Small intestine (tissue), 7 donors: Measurements from ENCODE around the gene RAB4B. TPM values are rescaled to one million over a fixed set of nuclear protein-coding genes. Genes with fewer than 3 reads are reported as not detected.
"Not testable (repeated sequence)": the region's sequence is repeated elsewhere in the genome, so short reads cannot be mapped to it uniquely, and the experiment has no call there.

Experiments used
- DNase-seq, 2 donors: peaks; one replicate each; pipeline versions ENCODE4 v3.0.0 to v3.0.0-alpha.2; 2013
- FAIRE-seq: peaks from 2 replicates; lab custom pipeline; 2012; peaks lifted over from hg19 to GRCh38; lab: Jason Lieb, UNC
- H3K27ac ChIP-seq, 3 donors: one replicate each; pipeline ENCODE4 v1.5.1; 2013; ENCODE audit warnings: low read length in 2 of 3, mild to moderate bottlenecking in 2 of 3, control low read depth in 1 of 3, inconsistent platforms in 1 of 3, low read depth in 1 of 3, moderate library complexity in 1 of 3
- H3K27me3 ChIP-seq, 3 donors: one replicate each; pipeline ENCODE4 v1.6.1; 2013; ENCODE audit warnings: low read length in 3 of 3, inconsistent platforms in 1 of 3; ENCODE audit not compliant: control insufficient read depth in 3 of 3, insufficient read depth in 3 of 3
- H3K36me3 ChIP-seq, 3 donors: one replicate each; pipeline ENCODE4 v1.6.1; 2013; ENCODE audit warnings: low read length in 3 of 3, inconsistent platforms in 1 of 3, low read depth in 1 of 3, mild to moderate bottlenecking in 1 of 3, moderate library complexity in 1 of 3; ENCODE audit not compliant: control insufficient read depth in 3 of 3, insufficient read depth in 2 of 3
- H3K4me1 ChIP-seq, 3 donors: one replicate each; pipeline ENCODE4 v1.6.1; 2013; ENCODE audit warnings: low read length in 2 of 3, inconsistent platforms in 1 of 3, low read depth in 1 of 3, mild to moderate bottlenecking in 1 of 3, moderate library complexity in 1 of 3; ENCODE audit not compliant: control insufficient read depth in 3 of 3, insufficient read depth in 2 of 3
- H3K4me3 ChIP-seq, 3 donors: one replicate each; pipeline ENCODE4 v1.5.1; 2013; ENCODE audit warnings: low read length in 3 of 3, control low read depth in 1 of 3, inconsistent platforms in 1 of 3, low read depth in 1 of 3, mild to moderate bottlenecking in 1 of 3, moderate library complexity in 1 of 3
- H3K9me3 ChIP-seq, 2 donors: one replicate each; pipeline ENCODE4 v1.6.1; 2013; ENCODE audit warnings: low read depth in 1 of 2, low read length in 1 of 2; ENCODE audit not compliant: control insufficient read depth in 2 of 2, insufficient read depth in 1 of 2
- WGBS, 3 donors: extraction: QIAGEN DNeasy Blood & Tissue Kit; methylation state at CpG; one replicate each; pipeline ENCODE4 v1.1.7; 2013; 5-methylcytosine and 5-hydroxymethylcytosine counted together
- polyA plus RNA-seq, 4 donors: library from polyadenylated mRNA; stranded (reverse) in 3 of 4; unstranded in 1 of 4; fragments of 200-250 nt in 3 of 4; fragments of 120-200 nt in 1 of 4; gene quantifications; one replicate each; pipeline versions ENCODE4 v1.2.1 to v1.2.3, GENCODE V29; 2013
- donor health status: healthy with polysubstance abuse.
- donor health status: control.
- donor health status: control.
- donor health status: Bipolar disorder and iron deficiency.
- donor health status: healthy.

RAB4B gene
- polyA plus RNA-seq, 4 donors: 20.1 to 48.1 (median 43.1) TPM

GRCh38 chr19:40766385-40766784, 11.7 kb upstream of the RAB4B start:
- WGBS, 3 donors: 95 to 97% (median 97%) methylated on average over 11 to 13 of the region's 13 CpGs
- not testable (repeated sequence) for H3K27ac ChIP-seq, H3K4me3 ChIP-seq, H3K4me1 ChIP-seq, DNase-seq, H3K9me3 ChIP-seq, H3K27me3 ChIP-seq, FAIRE-seq
- H3K36me3 ChIP-seq: peaks cover 28 to 75% (median 40%) of the 10 kb centered on the region in 3 donors

DNA sequence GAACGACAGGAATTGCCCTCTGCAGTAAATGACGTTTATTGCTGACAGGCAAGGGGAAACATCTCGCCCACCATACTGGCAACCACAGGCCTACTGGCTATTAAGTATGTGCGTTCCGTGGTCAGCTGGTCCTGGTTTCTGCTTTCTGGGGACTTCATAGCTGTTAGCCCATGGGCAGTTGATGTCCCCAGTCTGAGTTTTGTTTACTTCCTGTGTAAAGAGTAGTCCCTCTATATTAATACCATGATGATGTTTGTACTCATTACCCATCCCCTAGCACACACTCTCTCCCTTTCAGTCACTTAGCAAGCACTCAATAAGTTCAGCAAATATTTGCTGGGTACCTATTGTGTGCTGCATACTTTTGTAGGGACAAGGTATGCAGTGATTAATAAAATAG, 9.2 kb upstream of the RAB4B start:
- Histone ChIP-seq H3K27ac (no peak overlapping the region), H3K4me3 (no peak overlapping the region), H3K9me3 (peaks cover 0 to 7% of the 10 kb centered on the region in 2 donors), H3K27me3 (no peaks in the 10 kb centered on the region), H3K36me3 (peaks cover 16 to 58% (median 19%) of the 10 kb centered on the region in 3 donors), H3K4me1 (no peaks in the 10 kb centered on the region)
- no peak for DNase-seq
- WGBS, 3 donors: 80 to 87% (median 80%) methylated on average over 5 of the region's 5 CpGs
- FAIRE-seq: no peak

DNA sequence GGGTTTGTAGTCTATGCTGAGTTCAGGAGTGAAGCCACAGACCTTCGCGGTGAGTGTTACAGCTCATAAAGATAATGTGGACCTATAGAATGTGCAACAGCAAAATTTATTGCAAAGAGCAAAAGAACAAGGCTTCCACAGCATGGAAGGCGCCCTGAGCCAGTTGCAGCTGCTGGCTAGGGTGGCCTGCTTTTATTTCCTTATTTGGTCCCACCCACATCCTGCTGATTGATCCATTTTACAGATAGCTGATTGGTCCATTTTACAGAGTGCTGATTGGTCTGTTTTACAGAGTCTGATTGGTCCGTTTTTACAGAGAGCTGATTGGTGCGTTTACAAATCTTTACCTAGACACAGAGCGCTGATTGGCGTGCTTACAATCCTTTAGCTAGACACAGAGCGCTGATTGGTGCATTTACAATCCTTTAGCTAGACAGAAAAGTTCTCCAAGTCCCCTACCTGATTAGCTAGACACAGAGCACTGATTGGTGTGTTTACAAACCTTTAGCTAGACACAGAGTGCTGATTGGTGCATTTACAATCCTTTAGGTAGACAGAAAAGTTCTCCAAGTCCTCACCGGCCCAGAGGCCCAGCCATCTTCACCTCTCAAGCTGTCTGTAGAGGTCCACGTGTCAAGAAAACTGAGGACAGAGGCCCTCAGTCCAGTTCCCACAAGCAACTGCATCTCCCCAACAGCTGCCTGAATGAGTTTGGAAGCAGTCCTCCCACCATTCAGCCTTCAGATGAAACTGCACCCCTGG, 6.8 kb upstream of the RAB4B start:
- FAIRE-seq, H3K27me3 ChIP-seq, H3K9me3 ChIP-seq, H3K27ac ChIP-seq, H3K4me3 ChIP-seq, H3K4me1 ChIP-seq: not testable (repeated sequence)
- 93 to 94% (median 93%) methylated on average over 10 of the region's 10 CpGs for WGBS, 3 donors
- DNase-seq: peak in 1 of 2 donors; percentile 27
- peaks cover 0 to 36% (median 4%) of the 10 kb centered on the region in 3 donors for H3K36me3 ChIP-seq

- DNase-seq (no peak), FAIRE-seq (no peak)
- Histone ChIP-seq H3K9me3 (peaks cover 0 to 7% of the 10 kb centered on the region in 2 donors), H3K4me3 (no peak within 1 kb of the TSS), H3K36me3 (peaks cover 0 to 17% (median 0%) of the 10 kb centered on the region in 3 donors), H3K27me3 (no peaks in the 10 kb centered on the region), H3K4me1 (peaks cover 0 to 15% (median 3%) of the 10 kb centered on the region in 3 donors), H3K27ac (no peak within 1 kb of the TSS)
- WGBS, 3 donors: 81 to 88% (median 87%) methylated on average over 9 of the region's 9 CpGs
Observed at GRCh38 chr19:40774916-40775631, 3.0 kb upstream of the RAB4B start, which contains the start of gene MIA. Gene MIA, plus strand, starts transcription at chr19:40775521. Its CDS starts 22 bp downstream, at chr19:40775543.

DNA sequence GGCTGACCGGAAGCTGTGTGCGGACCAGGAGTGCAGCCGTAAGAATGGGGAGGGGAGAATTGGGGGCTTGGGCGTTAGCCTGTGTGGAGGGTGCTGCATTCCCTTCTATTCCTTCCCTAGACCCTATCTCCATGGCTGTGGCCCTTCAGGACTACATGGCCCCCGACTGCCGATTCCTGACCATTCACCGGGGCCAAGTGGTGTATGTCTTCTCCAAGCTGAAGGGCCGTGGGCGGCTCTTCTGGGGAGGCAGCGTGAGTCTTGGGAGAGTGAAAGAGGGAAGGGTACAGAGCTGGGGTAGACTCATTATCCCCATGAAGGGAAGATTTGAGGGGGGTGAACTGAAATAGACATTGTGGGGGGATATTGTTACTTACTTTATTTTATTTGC, 2.4 kb upstream of the RAB4B start:
- no peak for FAIRE-seq
- no peak overlapping the region for H3K4me3 ChIP-seq
- H3K36me3 ChIP-seq: peaks cover 0 to 17% (median 0%) of the 10 kb centered on the region in 3 donors
- WGBS, 3 donors: 93 to 99% (median 95%) methylated on average over 10 of the region's 10 CpGs
- DNase-seq: no peak
- peaks cover 0 to 15% (median 3%) of the 10 kb centered on the region in 3 donors for H3K4me1 ChIP-seq
- H3K27me3 ChIP-seq: no peaks in the 10 kb centered on the region
- H3K9me3 ChIP-seq: peaks cover 0 to 7% of the 10 kb centered on the region in 2 donors
- H3K27ac ChIP-seq: no peak overlapping the region

DNA sequence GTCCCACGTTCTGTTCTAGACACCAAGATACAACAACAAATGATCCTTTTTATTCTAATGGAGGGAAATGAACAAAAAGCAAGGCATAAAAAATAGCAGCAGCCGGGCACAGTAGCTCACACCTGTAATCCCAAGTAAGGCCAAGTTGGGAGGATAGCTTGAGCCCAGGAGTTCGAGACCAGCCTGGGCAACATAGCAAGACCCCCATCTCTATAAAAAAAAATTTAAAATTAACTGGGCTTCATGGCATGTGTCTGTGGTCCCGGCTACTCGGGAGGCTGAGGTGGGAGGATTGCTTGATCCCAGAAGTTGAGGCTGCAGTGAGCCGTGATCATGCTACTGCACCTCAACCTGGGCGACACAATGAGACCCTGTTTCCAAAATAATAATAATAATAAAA, 1.7 kb upstream of the RAB4B start:
- Histone ChIP-seq H3K9me3 (peaks cover 0 to 4% of the 10 kb centered on the region in 2 donors), H3K27ac (peak overlapping the region in 1 of 3 donors; percentile 97), H3K36me3 (peaks cover 0 to 20% (median 0%) of the 10 kb centered on the region in 3 donors), H3K4me1 (peaks cover 0 to 15% (median 3%) of the 10 kb centered on the region in 3 donors), H3K27me3 (no peaks in the 10 kb centered on the region), H3K4me3 (no peak overlapping the region)
- WGBS, 3 donors: 79 to 82% (median 81%) methylated on average over 7 of the region's 7 CpGs
- FAIRE-seq: no peak
- DNase-seq: no peak

- 14 to 23% (median 15%) methylated on average over 13 of the region's 13 CpGs for WGBS, 3 donors
- FAIRE-seq: no peak
- Histone ChIP-seq H3K4me1 (peaks cover 0 to 15% (median 3%) of the 10 kb centered on the region in 3 donors), H3K9me3 (no peaks in the 10 kb centered on the region), H3K4me3 (peak overlapping the region; percentile 57 to 78 (median 58)), H3K27ac (peak overlapping the region; percentile 89 to 100 (median 97)), H3K27me3 (no peaks in the 10 kb centered on the region), H3K36me3 (peaks cover 0 to 14% (median 0%) of the 10 kb centered on the region in 3 donors)
- peak; percentile 96 for DNase-seq
Observed at GRCh38 chr19:40776932-40777644, 959 bp upstream of the RAB4B start.

- H3K4me3 ChIP-seq: peak overlapping the region; percentile 57 to 78 (median 58)
- H3K27ac ChIP-seq: peak overlapping the region; percentile 89 to 100 (median 97)
- no peaks in the 10 kb centered on the region for H3K27me3 ChIP-seq
- peaks cover 0 to 15% (median 3%) of the 10 kb centered on the region in 3 donors for H3K4me1 ChIP-seq
- DNase-seq (no peak), FAIRE-seq (no peak)
- 0 to 1% (median 1%) methylated on average over 10 of the region's 10 CpGs for WGBS, 3 donors
- peaks cover 0 to 14% (median 0%) of the 10 kb centered on the region in 3 donors for H3K36me3 ChIP-seq
- H3K9me3 ChIP-seq: no peaks in the 10 kb centered on the region
Observed at GRCh38 chr19:40777645-40777936, 456 bp upstream of the RAB4B start.
